ENCODE data around the gene RNF144A.

Gene RNF144A

GRCh38 chr2:7047661-7048060, 130.4 kb downstream of the RNF144A start:
- no peak overlapping the region for H3K4me3 ChIP-seq (ENCODE audit: extremely low read depth, insufficient read depth, low read length, poor library complexity, severe bottlenecking)
- 81 to 89% methylated on average over 2 to 3 of the region's 3 CpGs for WGBS, 2 experiments (ENCODE audit: insufficient coverage in 2 of 2)
- no peaks in the 10 kb centered on the region for H3K36me3 ChIP-seq (ENCODE audit: control insufficient read depth, insufficient read depth, low read length)
- no peaks in the 10 kb centered on the region for H3K9me3 ChIP-seq (ENCODE audit: control insufficient read depth, low read length)
- H3K27ac ChIP-seq (ENCODE audit: low read depth, low read length, severe bottlenecking), result no peak overlapping the region
- H3K4me1 ChIP-seq (ENCODE audit: control insufficient read depth, insufficient read depth, low read length, poor library complexity, severe bottlenecking), result no peaks in the 10 kb centered on the region

DNA sequence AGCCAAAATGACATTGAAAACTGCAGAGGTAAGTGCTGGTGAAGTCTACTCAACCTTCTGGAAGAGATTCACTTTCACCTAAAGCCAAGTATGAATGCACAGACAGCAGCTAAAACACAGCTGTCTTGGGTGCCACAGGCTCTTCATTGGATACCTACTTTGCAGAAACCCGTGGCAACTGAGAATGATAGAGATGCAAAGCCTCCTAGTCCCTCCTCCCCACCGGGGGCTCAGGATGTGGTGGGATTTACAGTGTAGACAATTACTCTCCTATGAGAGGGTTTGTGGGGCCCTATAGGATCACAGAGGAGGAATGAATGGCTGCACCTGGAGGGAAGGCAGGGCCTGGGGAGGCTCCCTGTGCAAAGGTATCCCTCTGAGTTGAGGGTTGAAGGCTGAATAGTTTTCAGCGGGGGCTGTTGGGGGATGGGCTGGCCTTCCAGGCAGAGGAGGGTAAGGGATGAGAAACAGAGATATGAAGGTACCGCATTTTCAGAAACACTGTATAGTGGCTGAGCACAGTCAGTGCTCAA, 131.6 kb downstream of the RNF144A start:
- 70 to 71% methylated on average over 2 to 3 of the region's 4 CpGs for WGBS, 2 experiments (ENCODE audit: insufficient coverage in 2 of 2)

DNA sequence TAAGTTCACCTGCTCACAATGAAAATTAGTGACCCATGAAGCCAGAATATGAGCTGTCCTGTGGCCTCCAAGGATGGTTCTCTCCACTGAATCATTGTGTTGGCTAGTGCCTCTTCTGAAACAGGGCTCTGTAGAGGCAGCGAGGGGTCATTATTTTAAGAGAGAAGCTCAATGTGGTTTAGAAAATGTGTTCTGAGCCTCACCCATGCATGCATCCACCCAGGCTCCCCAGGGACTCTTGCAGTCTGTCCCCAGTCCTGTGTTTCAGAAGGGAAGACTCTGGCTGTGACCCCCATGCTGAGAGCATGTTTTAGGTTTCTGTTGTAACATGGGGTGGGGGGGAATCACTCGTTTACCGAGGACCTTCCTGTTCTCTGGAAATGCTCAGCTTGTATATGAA, 135.2 kb downstream of the RNF144A start:
- 100% methylated on average over 1 of the region's 3 CpGs; no CpG with 5 or more reads in 1 of the 2 experiments for WGBS, 2 experiments (ENCODE audit: insufficient coverage in 2 of 2)
- Histone ChIP-seq H3K4me3 (ENCODE audit: extremely low read depth, insufficient read depth, low read length, poor library complexity, severe bottlenecking) (no peak overlapping the region), H3K9me3 (ENCODE audit: control insufficient read depth, low read length) (no peaks in the 10 kb centered on the region), H3K36me3 (ENCODE audit: control insufficient read depth, insufficient read depth, low read length) (no peaks in the 10 kb centered on the region), H3K4me1 (ENCODE audit: control insufficient read depth, insufficient read depth, low read length, poor library complexity, severe bottlenecking) (no peaks in the 10 kb centered on the region), H3K27ac (ENCODE audit: low read depth, low read length, severe bottlenecking) (no peak overlapping the region)

More for the DNA sequence above, 131.6 kb downstream of the RNF144A start:
- Histone ChIP-seq H3K4me1 (ENCODE audit: control insufficient read depth, insufficient read depth, low read length, poor library complexity, severe bottlenecking) (no peaks in the 10 kb centered on the region), H3K27ac (ENCODE audit: low read depth, low read length, severe bottlenecking) (no peak overlapping the region), H3K9me3 (ENCODE audit: control insufficient read depth, low read length) (no peaks in the 10 kb centered on the region), H3K4me3 (ENCODE audit: extremely low read depth, insufficient read depth, low read length, poor library complexity, severe bottlenecking) (no peak overlapping the region), H3K36me3 (ENCODE audit: control insufficient read depth, insufficient read depth, low read length) (no peaks in the 10 kb centered on the region)

GRCh38 chr2:7053650-7054265, 136.5 kb downstream of the RNF144A start:
- Histone ChIP-seq H3K36me3 (ENCODE audit: control insufficient read depth, insufficient read depth, low read length) (no peaks in the 10 kb centered on the region), H3K27ac (ENCODE audit: low read depth, low read length, severe bottlenecking) (no peak overlapping the region), H3K9me3 (ENCODE audit: control insufficient read depth, low read length) (no peaks in the 10 kb centered on the region), H3K4me1 (ENCODE audit: control insufficient read depth, insufficient read depth, low read length, poor library complexity, severe bottlenecking) (no peaks in the 10 kb centered on the region), H3K4me3 (ENCODE audit: extremely low read depth, insufficient read depth, low read length, poor library complexity, severe bottlenecking) (no peak overlapping the region)
- 79 to 87% methylated on average over 3 to 6 of the region's 6 CpGs for WGBS, 2 experiments (ENCODE audit: insufficient coverage in 2 of 2)

DNA sequence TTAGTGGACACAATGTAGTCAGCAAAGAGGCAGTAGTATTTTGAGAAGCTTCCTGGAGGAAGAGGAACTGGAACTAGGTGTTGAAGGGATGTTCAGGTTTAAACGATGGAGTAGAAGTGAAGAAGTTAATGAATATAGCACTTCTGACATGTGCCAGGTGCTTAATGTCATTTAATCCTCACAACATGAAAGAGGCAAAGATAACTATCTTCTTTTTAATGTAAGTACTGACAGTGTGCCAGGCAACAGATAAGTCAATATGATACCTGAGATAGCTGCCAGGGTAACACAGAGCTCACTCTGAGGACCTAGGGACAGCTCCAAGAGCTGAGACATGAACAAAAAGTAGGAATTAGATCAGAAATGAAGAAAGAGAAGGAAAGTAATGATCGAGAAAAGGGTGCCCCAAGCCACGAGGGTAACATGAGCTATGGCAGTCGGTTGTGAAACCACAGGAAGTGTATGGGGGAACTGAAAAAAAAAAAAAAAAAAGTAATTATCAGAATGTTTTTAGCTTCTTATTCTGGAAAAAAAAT, 140.7 kb downstream of the RNF144A start:
- Histone ChIP-seq H3K4me1 (ENCODE audit: control insufficient read depth, insufficient read depth, low read length, poor library complexity, severe bottlenecking) (no peaks in the 10 kb centered on the region), H3K4me3 (ENCODE audit: extremely low read depth, insufficient read depth, low read length, poor library complexity, severe bottlenecking) (no peak overlapping the region), H3K36me3 (ENCODE audit: control insufficient read depth, insufficient read depth, low read length) (no peaks in the 10 kb centered on the region), H3K27ac (ENCODE audit: low read depth, low read length, severe bottlenecking) (no peak overlapping the region), H3K9me3 (ENCODE audit: control insufficient read depth, low read length) (no peaks in the 10 kb centered on the region)
- 83 to 93% methylated on average over 2 to 3 of the region's 4 CpGs for WGBS, 2 experiments (ENCODE audit: insufficient coverage in 2 of 2)

DNA sequence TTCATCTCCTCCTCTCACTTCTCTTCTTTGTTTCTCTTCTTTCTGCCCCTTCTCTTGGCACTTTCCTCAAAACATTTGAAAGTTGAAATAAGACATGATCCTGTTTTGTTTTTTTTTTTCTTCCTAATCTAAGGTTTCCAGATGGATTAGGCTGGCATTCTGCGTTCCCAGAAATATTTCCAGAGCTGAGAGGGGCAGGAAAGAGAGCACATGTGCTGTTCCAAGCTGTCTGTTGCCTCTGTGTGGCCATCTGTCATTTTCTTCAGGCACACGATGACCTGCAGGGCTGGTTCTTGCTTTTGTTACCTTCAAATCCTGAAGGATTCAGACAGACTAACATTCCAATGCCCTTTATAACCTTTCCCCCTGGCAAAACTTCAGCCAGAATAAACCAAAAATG, 142.9 kb downstream of the RNF144A start:
- H3K9me3 ChIP-seq (ENCODE audit: control insufficient read depth, low read length), result no peaks in the 10 kb centered on the region
- H3K4me3 ChIP-seq (ENCODE audit: extremely low read depth, insufficient read depth, low read length, poor library complexity, severe bottlenecking), result no peak overlapping the region
- H3K27ac ChIP-seq (ENCODE audit: low read depth, low read length, severe bottlenecking), result no peak overlapping the region
- 44 to 50% methylated on average over 1 to 2 of the region's 2 CpGs for WGBS, 2 experiments (ENCODE audit: insufficient coverage in 2 of 2)
- H3K36me3 ChIP-seq (ENCODE audit: control insufficient read depth, insufficient read depth, low read length), result no peaks in the 10 kb centered on the region
- H3K4me1 ChIP-seq (ENCODE audit: control insufficient read depth, insufficient read depth, low read length, poor library complexity, severe bottlenecking), result no peaks in the 10 kb centered on the region

DNA sequence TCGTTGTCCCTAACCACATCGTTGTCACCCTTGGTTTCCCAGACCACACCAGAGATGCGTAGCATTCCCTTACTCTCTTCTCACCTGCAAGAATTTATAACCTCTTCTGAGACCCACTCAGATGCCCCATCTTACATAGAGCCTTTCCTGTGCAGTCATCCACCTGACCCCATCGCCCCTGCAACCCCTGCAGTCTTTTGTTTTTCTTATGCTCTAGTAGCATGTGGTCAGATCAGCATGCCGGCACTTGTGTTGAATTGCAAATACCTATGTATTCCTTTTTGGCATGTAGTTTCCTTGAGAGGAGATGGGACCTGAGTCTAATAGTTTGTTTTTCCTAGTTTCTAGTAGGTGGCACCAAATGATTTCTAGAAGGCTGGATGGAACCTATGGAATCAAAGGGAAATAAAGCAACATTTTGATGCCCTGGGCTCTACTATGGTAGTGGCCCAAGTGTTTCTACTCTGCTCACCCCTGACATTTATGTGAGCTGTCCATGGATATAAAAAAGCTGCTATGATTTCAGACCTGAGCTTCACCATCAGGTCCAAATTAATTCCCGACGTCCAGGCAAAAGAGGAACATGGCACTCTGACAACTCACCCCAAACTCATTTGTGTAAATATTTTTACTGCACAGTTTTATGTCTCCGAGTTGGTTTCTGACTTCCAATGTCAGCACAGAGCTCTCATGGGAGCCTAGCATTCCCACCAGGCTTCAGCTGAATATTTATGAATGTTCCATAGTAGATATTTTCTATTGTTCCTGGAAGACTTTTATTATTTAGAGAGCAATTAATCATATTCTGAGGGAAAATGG, 143.6 kb downstream of the RNF144A start:
- Histone ChIP-seq H3K4me3 (ENCODE audit: extremely low read depth, insufficient read depth, low read length, poor library complexity, severe bottlenecking) (no peak overlapping the region), H3K4me1 (ENCODE audit: control insufficient read depth, insufficient read depth, low read length, poor library complexity, severe bottlenecking) (no peaks in the 10 kb centered on the region), H3K27ac (ENCODE audit: low read depth, low read length, severe bottlenecking) (no peak overlapping the region), H3K9me3 (ENCODE audit: control insufficient read depth, low read length) (no peaks in the 10 kb centered on the region), H3K36me3 (ENCODE audit: control insufficient read depth, insufficient read depth, low read length) (no peaks in the 10 kb centered on the region)
- WGBS, 2 experiments (ENCODE audit: insufficient coverage in 2 of 2), result 79 to 83% methylated on average over 4 to 7 of the region's 8 CpGs

- no peak overlapping the region for H3K4me3 ChIP-seq (ENCODE audit: extremely low read depth, insufficient read depth, low read length, poor library complexity, severe bottlenecking)
- WGBS, 2 experiments (ENCODE audit: insufficient coverage in 2 of 2), result 83 to 85% methylated on average over 2 of the region's 3 CpGs
- no peaks in the 10 kb centered on the region for H3K36me3 ChIP-seq (ENCODE audit: control insufficient read depth, insufficient read depth, low read length)
- H3K4me1 ChIP-seq (ENCODE audit: control insufficient read depth, insufficient read depth, low read length, poor library complexity, severe bottlenecking), result no peaks in the 10 kb centered on the region
- H3K27ac ChIP-seq (ENCODE audit: low read depth, low read length, severe bottlenecking), result no peak overlapping the region
- H3K9me3 ChIP-seq (ENCODE audit: control insufficient read depth, low read length), result no peaks in the 10 kb centered on the region
Observed at GRCh38 chr2:7061450-7061789, 144.2 kb downstream of the RNF144A start.

GRCh38 chr2:7061921-7062320, 144.7 kb downstream of the RNF144A start:
- 84 to 89% methylated on average over 2 to 3 of the region's 3 CpGs for WGBS, 2 experiments (ENCODE audit: insufficient coverage in 2 of 2)
- H3K36me3 ChIP-seq (ENCODE audit: control insufficient read depth, insufficient read depth, low read length), result no peaks in the 10 kb centered on the region
- H3K4me3 ChIP-seq (ENCODE audit: extremely low read depth, insufficient read depth, low read length, poor library complexity, severe bottlenecking), result no peak overlapping the region
- H3K27ac ChIP-seq (ENCODE audit: low read depth, low read length, severe bottlenecking), result no peak overlapping the region
- H3K4me1 ChIP-seq (ENCODE audit: control insufficient read depth, insufficient read depth, low read length, poor library complexity, severe bottlenecking), result no peaks in the 10 kb centered on the region
- no peaks in the 10 kb centered on the region for H3K9me3 ChIP-seq (ENCODE audit: control insufficient read depth, low read length)

GRCh38 chr2:7063789-7064188, 146.6 kb downstream of the RNF144A start:
- Histone ChIP-seq H3K27ac (ENCODE audit: low read depth, low read length, severe bottlenecking) (no peak overlapping the region), H3K36me3 (ENCODE audit: control insufficient read depth, insufficient read depth, low read length) (no peaks in the 10 kb centered on the region), H3K4me1 (ENCODE audit: control insufficient read depth, insufficient read depth, low read length, poor library complexity, severe bottlenecking) (no peaks in the 10 kb centered on the region), H3K4me3 (ENCODE audit: extremely low read depth, insufficient read depth, low read length, poor library complexity, severe bottlenecking) (no peak overlapping the region), H3K9me3 (ENCODE audit: control insufficient read depth, low read length) (no peaks in the 10 kb centered on the region)
- WGBS, 2 experiments (ENCODE audit: insufficient coverage in 2 of 2), result 45 to 50% methylated on average over 2 of the region's 3 CpGs

GRCh38 chr2:7068457-7068856, 151.2 kb downstream of the RNF144A start:
- WGBS, 2 experiments (ENCODE audit: insufficient coverage in 2 of 2), result 78 to 95% methylated on average over 3 to 4 of the region's 5 CpGs

More at GRCh38 chr2:7068457-7068856, 151.2 kb downstream of the RNF144A start:
- H3K4me1 ChIP-seq (ENCODE audit: control insufficient read depth, insufficient read depth, low read length, poor library complexity, severe bottlenecking), result no peaks in the 10 kb centered on the region
- no peak overlapping the region for H3K27ac ChIP-seq (ENCODE audit: low read depth, low read length, severe bottlenecking)
- no peak overlapping the region for H3K4me3 ChIP-seq (ENCODE audit: extremely low read depth, insufficient read depth, low read length, poor library complexity, severe bottlenecking)
- no peaks in the 10 kb centered on the region for H3K36me3 ChIP-seq (ENCODE audit: control insufficient read depth, insufficient read depth, low read length)
- no peaks in the 10 kb centered on the region for H3K9me3 ChIP-seq (ENCODE audit: control insufficient read depth, low read length)
